ENCODE measurements around the gene OLFML3. TPM values are rescaled to one million over a fixed set of nuclear protein-coding genes. Genes with fewer than 3 reads are reported as not detected.

OLFML3 gene
- total and polyA plus RNA-seq, 2 of the 13 experiments (the other 11 are each of a cell fraction or from before 2014, with no cell fraction given): 2.0 to 5.1 TPM

GRCh38 chr1:113942527-113942926 lies 36.7 kb upstream of the OLFML3 start:
- Histone ChIP-seq H4K20me1 (ENCODE audit: insufficient read depth, low read length) (0 out of 2 replicates have a peak, but pooled peaks cover 7% of the 10 kb centered on the region), H3K36me3 (replicated peaks in 1 of 2; ENCODE audit: control insufficient read depth in 1 of 2, insufficient read depth in 2 of 2, low read length in 2 of 2) (peaks cover 9 to 24% of the 10 kb centered on the region in 2 experiments; a peak in 4 of 5 replicates), H3K27ac (ENCODE audit: extremely low read length, insufficient read depth, low read length) (no peak overlapping the region), H3K9ac (ENCODE audit: insufficient read depth, low read depth, low read length) (no peak overlapping the region), H3K79me2 (ENCODE audit: insufficient read depth, low read length) (peaks cover 76% of the 10 kb centered on the region), H3K4me1 (ENCODE audit: insufficient read depth, low read length) (peaks cover 50% of the 10 kb centered on the region), H3K4me3 (replicated peaks in 1 of 3; ENCODE audit: insufficient read depth in 1 of 3, low read depth in 2 of 3, low read length in 3 of 3) (no peak overlapping the region), H3K27me3 (ENCODE audit: control insufficient read depth in 1 of 2, insufficient read depth in 2 of 2, low read length in 2 of 2) (no peaks in the 10 kb centered on the region), H3K9me3 (ENCODE audit: low read length) (no peaks in the 10 kb centered on the region), H2AFZ (ENCODE audit: low read length) (no peak overlapping the region), H3K4me2 (ENCODE audit: low read depth, low read length) (no peak overlapping the region)
- CTCF ChIA-PET (ENCODE audit: low intra/inter-chr PET ratio, low total read pairs): no interaction called here
- TF ChIP-seq MAFF (IDR thresholded peaks at IDR 0.05; ENCODE audit: low read depth, low read length) (0 out of 2 replicates have a peak, but pooled peaks have one; percentile 21), MAFK (conservative IDR thresholded peaks at IDR 0.05 in 1 of 2, IDR thresholded peaks at IDR 0.05 in 1 of 2; ENCODE audit: low read length in 2 of 2) (peak; percentile 28 to 39; a peak in 2 of 4 replicates), ZNF354B (CRISPR knock-in tag; IDR thresholded peaks at IDR 0.05) (no peak)
- BruUV-seq (replicated peaks): no TSS peak
- FAIRE-seq (no peak), DNase-seq (ENCODE audit: low spot score) (no peak), ATAC-seq (no peak)
- POLR2A ChIA-PET: no interaction called here
- in situ Hi-C loops (cut with HindIII; ENCODE audit: extremely low pct_ligation_motif_present, low pct_unique_long_range_greater_than_20kb): no loop called here
- intact Hi-C loops (cut with micrococcal nuclease; ENCODE audit: unreplicated experiment): no loop called here

DNA sequence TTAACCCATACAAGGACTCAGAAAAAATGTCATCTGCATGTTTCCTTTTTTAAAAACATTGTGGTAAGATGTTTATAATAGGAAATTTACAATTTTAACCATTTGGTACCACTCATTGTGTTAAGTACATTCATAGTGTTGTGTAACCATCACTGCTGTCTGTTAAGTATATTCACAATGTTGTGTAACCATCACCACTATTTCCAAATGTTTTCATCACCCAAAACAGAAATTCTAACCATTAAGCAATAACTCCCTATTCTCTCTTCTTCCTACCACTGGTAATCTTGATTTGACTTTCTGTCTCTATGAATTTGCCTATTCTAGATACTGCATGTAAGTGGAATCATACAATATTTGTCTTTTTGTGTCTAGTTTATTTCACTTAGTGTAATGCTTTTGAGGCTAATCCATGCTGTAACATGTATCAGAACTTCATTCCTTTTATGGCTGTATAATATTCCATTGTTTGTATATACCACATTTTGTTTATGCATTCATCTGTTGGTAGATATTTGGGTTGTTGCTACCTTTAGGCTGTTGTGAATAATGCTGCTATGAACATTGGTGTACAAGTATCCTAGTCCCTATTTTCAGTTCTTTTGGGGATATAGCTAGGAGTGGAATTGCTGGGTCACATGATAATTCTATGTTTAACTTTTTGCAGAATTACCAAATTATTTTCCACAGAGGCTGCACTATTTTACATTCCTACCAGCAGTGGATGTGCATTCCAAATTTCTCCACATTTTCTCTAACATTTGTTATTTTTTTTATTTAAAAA lies 36.1 kb upstream of the OLFML3 start:
- intact Hi-C loops (cut with micrococcal nuclease; ENCODE audit: unreplicated experiment) (no loop called here), in situ Hi-C loops (cut with HindIII; ENCODE audit: extremely low pct_ligation_motif_present, low pct_unique_long_range_greater_than_20kb) (no loop called here)
- H3K27me3 ChIP-seq (ENCODE audit: control insufficient read depth in 1 of 2, insufficient read depth in 2 of 2, low read length in 2 of 2): no peaks in the 10 kb centered on the region
- H3K4me3 ChIP-seq (replicated peaks in 1 of 3; ENCODE audit: insufficient read depth in 1 of 3, low read depth in 2 of 3, low read length in 3 of 3): no peak overlapping the region
- peaks cover 9 to 24% of the 10 kb centered on the region in 2 experiments; a peak in 4 of 5 replicates for H3K36me3 ChIP-seq (replicated peaks in 1 of 2; ENCODE audit: control insufficient read depth in 1 of 2, insufficient read depth in 2 of 2, low read length in 2 of 2)
- no peak for ATAC-seq
- ChIA-PET POLR2A (no interaction called here), CTCF (ENCODE audit: low intra/inter-chr PET ratio, low total read pairs) (no interaction called here)
- H3K4me1 ChIP-seq (ENCODE audit: insufficient read depth, low read length): peaks cover 50% of the 10 kb centered on the region
- no peak overlapping the region for H3K4me2 ChIP-seq (ENCODE audit: low read depth, low read length)
- no peak overlapping the region for H3K27ac ChIP-seq (ENCODE audit: extremely low read length, insufficient read depth, low read length)
- no peaks in the 10 kb centered on the region for H3K9me3 ChIP-seq (ENCODE audit: low read length)
- no peak overlapping the region for H3K9ac ChIP-seq (ENCODE audit: insufficient read depth, low read depth, low read length)
- no peak for FAIRE-seq
- H4K20me1 ChIP-seq (ENCODE audit: insufficient read depth, low read length): 0 out of 2 replicates have a peak, but pooled peaks cover 5% of the 10 kb centered on the region
- no TSS peak for BruUV-seq (replicated peaks)
- H2AFZ ChIP-seq (ENCODE audit: low read length): no peak overlapping the region
- H3K79me2 ChIP-seq (ENCODE audit: insufficient read depth, low read length): peaks cover 74% of the 10 kb centered on the region
- DNase-seq (ENCODE audit: low spot score): no peak
- TF ChIP-seq ZNF274 (CRISPR knock-in tag; IDR thresholded peaks at IDR 0.05) (no peak), PAWR (CRISPR knock-in tag; IDR thresholded peaks at IDR 0.05; ENCODE audit: borderline replicate concordance) (no peak), HHEX (CRISPR knock-in tag; IDR thresholded peaks at IDR 0.05) (no peak), PAX8 (CRISPR knock-in tag; IDR thresholded peaks at IDR 0.05; ENCODE audit: borderline replicate concordance) (no peak), CEBPB (IDR thresholded peaks at IDR 0.05; ENCODE audit: borderline replicate concordance, low read depth, low read length) (peak; percentile 79), SMARCE1 (IDR thresholded peaks at IDR 0.05; ENCODE audit: borderline replicate concordance) (no peak), HIC2 (CRISPR knock-in tag; IDR thresholded peaks at IDR 0.05; ENCODE audit: low read depth) (no peak)

All from HepG2 (cell line).